ENCODE results near the gene CA7.

- no peak for TF ChIP-seq EZH2 (IDR thresholded peaks at IDR 0.05; ENCODE audit: insufficient read depth, poor library complexity, severe bottlenecking)
- TF ChIP-seq EZH2phosphoT487 (IDR thresholded peaks at IDR 0.05; ENCODE audit: insufficient read depth, low read depth): no peak
Observed at GRCh38 chr16:66843191-66843590, 1.0 kb upstream of the CA7 start.
